HepG2 (cell line): ENCODE results near the gene PPM1E. TPM values are rescaled to one million over a fixed set of nuclear protein-coding genes. Genes with fewer than 3 reads are reported as not detected.

ENCODE experiments used
- ATAC-seq: fragments of 200-7000 bp; cut with Tn5 transposase; 3 replicates; pipeline ENCODE4 v1.9.1; 2020; ENCODE audit warnings: mild to moderate bottlenecking, moderate library complexity
- BruUV-seq: library from RNA; stranded (reverse); fragments of 400-500 nt; replicated peaks from 2 replicates; lab custom pipeline; 2021; lab: Mats Ljungman, UMichigan
- CTCF ChIA-PET: fragments of 300-600 bp; formaldehyde crosslinking; extraction: SDS; loops from one replicate; lab custom pipeline; 2021; ENCODE audit warnings: low total read pairs, inconsistent platforms, low intra/inter-chr PET ratio; lab: Yijun Ruan, JAX
- POLR2A ChIA-PET: fragments of 350-600 bp; sonication (Branson Sonifier 250); formaldehyde crosslinking; loops from one replicate; lab custom pipeline; 2020; ENCODE audit warnings: antibody characterized with exemption, inconsistent platforms; lab: Yijun Ruan, JAX
- DNase-seq: peaks from one replicate; pipeline ENCODE4 v3.0.0-alpha.2; 2015; ENCODE audit warnings: low spot score
- FAIRE-seq: peaks from 3 replicates; lab custom pipeline; 2011; peaks lifted over from hg19 to GRCh38; lab: Jason Lieb, UNC
- H2AFZ ChIP-seq: one replicate; pipeline ENCODE4 v1.6.1; 2011; ENCODE audit warnings: low read length, inconsistent platforms
- H3K27ac ChIP-seq: fragments of 300-600 bp; 3 replicates; pipeline ENCODE4 v1.8.0; 2011; ENCODE audit warnings: mixed run types, mild to moderate bottlenecking, mixed read lengths, low read length, inconsistent platforms; ENCODE audit not compliant: insufficient read depth; ENCODE audit errors: extremely low read length
- H3K27me3 ChIP-seq, 2 experiments: fragments of 200-600 bp in 1 of 2; 2 replicates in 1 of 2; 3 replicates in 1 of 2; pipeline versions ENCODE4 v1.6.0 to v1.8.0; 2011; ENCODE audit warnings: low read length in 2 of 2, mild to moderate bottlenecking in 2 of 2, moderate library complexity in 2 of 2, inconsistent platforms in 1 of 2; ENCODE audit not compliant: insufficient read depth in 2 of 2, control insufficient read depth in 1 of 2
- H3K36me3 ChIP-seq, 2 experiments: fragments of 200-600 bp in 1 of 2; replicated peaks in 1 of 2; 2 replicates in 1 of 2; 3 replicates in 1 of 2; pipeline versions ENCODE4 v1.5.1 to v1.8.0; 2011; ENCODE audit warnings: low read length in 2 of 2, inconsistent platforms in 1 of 2; ENCODE audit not compliant: insufficient read depth in 2 of 2, control insufficient read depth in 1 of 2
- H3K4me1 ChIP-seq: 2 replicates; pipeline ENCODE4 v1.5.1; 2012; ENCODE audit warnings: low read length, inconsistent platforms; ENCODE audit not compliant: insufficient read depth
- H3K4me2 ChIP-seq: 2 replicates; pipeline ENCODE4 v1.6.0; 2011; ENCODE audit warnings: low read depth, low read length, inconsistent platforms
- H3K4me3 ChIP-seq, 3 experiments: fragments of 200-600 bp in 1 of 3; sonication (generic), shearing (Covaris generic) in 1 of 3; replicated peaks in 1 of 3; 2 replicates each; pipeline ENCODE4 v1.5.1; 2011 to 2016; ENCODE audit warnings: low read length in 3 of 3, inconsistent platforms in 2 of 3, low read depth in 2 of 3, mild to moderate bottlenecking in 2 of 3, control low read depth in 1 of 3, mixed read lengths in 1 of 3; ENCODE audit not compliant: insufficient read depth in 1 of 3
- H3K79me2 ChIP-seq: one replicate; pipeline ENCODE4 v1.6.1; 2011; ENCODE audit warnings: low read length, inconsistent platforms; ENCODE audit not compliant: insufficient read depth
- H3K9ac ChIP-seq: 2 replicates; pipeline ENCODE4 v1.6.0; 2011; ENCODE audit warnings: mild to moderate bottlenecking, low read depth, low read length, inconsistent platforms; ENCODE audit not compliant: insufficient read depth
- H3K9me3 ChIP-seq: 2 replicates; pipeline ENCODE4 v1.5.1; 2012; ENCODE audit warnings: mild to moderate bottlenecking, low read length
- H4K20me1 ChIP-seq: 2 replicates; pipeline ENCODE4 v1.6.0; 2011; ENCODE audit warnings: inconsistent platforms, mild to moderate bottlenecking, low read length, moderate library complexity; ENCODE audit not compliant: insufficient read depth
- EZH2 ChIP-seq: conservative IDR thresholded peaks from 2 replicates; pipeline ENCODE4 v1.6.1; 2012; ENCODE audit warnings: mild to moderate bottlenecking, low read depth, low read length, moderate library complexity
- XRCC5 ChIP-seq: fragments of 200-400 bp; formaldehyde crosslinking; optimal IDR thresholded peaks from 2 replicates; pipeline ENCODE3; 2017; ENCODE audit warnings: mild to moderate bottlenecking, low read length
- ZBTB39 ChIP-seq: sonication (generic); formaldehyde crosslinking; IDR thresholded peaks from 2 replicates; pipeline ENCODE4 v1.5.0; 2020; ENCODE audit warnings: missing genetic modification reagents
- ZNF160 ChIP-seq: sonication (generic); formaldehyde crosslinking; IDR thresholded peaks from 2 replicates; pipeline ENCODE4 v1.8.0; 2022; ENCODE audit warnings: mild to moderate bottlenecking, inconsistent platforms, missing genetic modification reagents
- ZNF281 ChIP-seq: sonication (generic); formaldehyde crosslinking; IDR thresholded peaks from 2 replicates; pipeline ENCODE4 v1.4.0; 2020; ENCODE audit warnings: missing genetic modification reagents, borderline replicate concordance
- ZNF607 ChIP-seq: sonication (generic); formaldehyde crosslinking; IDR thresholded peaks from 2 replicates; pipeline ENCODE4 v1.5.1; 2020; ENCODE audit warnings: missing genetic modification reagents, mild to moderate bottlenecking, borderline replicate concordance
- ZSCAN12 ChIP-seq: sonication (generic); formaldehyde crosslinking; IDR thresholded peaks from 2 replicates; pipeline ENCODE4 v1.9.0; 2021; ENCODE audit warnings: mild to moderate bottlenecking, missing genetic modification reagents
- WGBS: methylation state at CpG from one replicate; pipeline ENCODE4 v1.1.6; 2017; ENCODE audit warnings: low lambda C conversion rate; 5-methylcytosine and 5-hydroxymethylcytosine counted together
- in situ Hi-C: cut with HindIII; loops from 2 replicates; pipeline ENCODE4 v1.10.0; 2017; ENCODE audit warnings: low pct_unique_long_range_greater_than_20kb; ENCODE audit not compliant: extremely low pct_ligation_motif_present
- intact Hi-C: fragments of 100-400 bp; cut with micrococcal nuclease; formaldehyde crosslinking; loops from one replicate; pipeline ENCODE4 v1.10.0; 2022; ENCODE audit not compliant: unreplicated experiment
- polyA plus RNA-seq, 8 experiments: library from polyadenylated mRNA; depleted of rRNA in 3 of 8; stranded (reverse) in 7 of 8; unstranded in 1 of 8; fragments of >200 nt; fragmentation: Illumina TruSeq in 4 of 8; extraction: Trizol in 4 of 8; gene quantifications; 2 replicates each; pipeline versions ENCODE4 v1.2.1 to v1.2.3, GENCODE V29; 2011 to 2016; ENCODE audit warnings: low read depth in 4 of 8, missing spikeins in 1 of 8, mixed read lengths in 1 of 8; ENCODE audit not compliant: insufficient read depth in 1 of 8
- total RNA-seq, 5 experiments: library from RNA; depleted of rRNA; stranded (reverse); fragments of >200 nt; fragmentation: Illumina TruSeq; extraction: Trizol; gene quantifications; 2 replicates each; pipeline ENCODE4 v1.2.3, GENCODE V29; 2016; ENCODE audit warnings: low read depth in 1 of 5

The PPM1E gene
- total and polyA plus RNA-seq, 2 of the 13 experiments (the other 11 are each of a cell fraction or from before 2014, with no cell fraction given), result 0.15 TPM; not detected in 1

- no peak overlapping the region for H3K27ac ChIP-seq
- H4K20me1 ChIP-seq, result no peaks in the 10 kb centered on the region
- 96% methylated on average over 3 of the region's 3 CpGs for WGBS
- no peaks in the 10 kb centered on the region for H3K27me3 ChIP-seq
- H3K79me2 ChIP-seq, result no peaks in the 10 kb centered on the region
- H3K4me3 ChIP-seq, result no peak overlapping the region
- FAIRE-seq, result no peak
- intact Hi-C loops, result no loop called here
- CTCF ChIA-PET, result no interaction called here
- no peaks in the 10 kb centered on the region for H3K36me3 ChIP-seq
- no peak for DNase-seq
- no peak overlapping the region for H3K4me2 ChIP-seq
- no peak overlapping the region for H2AFZ ChIP-seq
- no peaks in the 10 kb centered on the region for H3K9me3 ChIP-seq
- BruUV-seq, result no TSS peak
- no peak for TF ChIP-seq ZNF160 (CRISPR knock-in tag)
- TF ChIP-seq ZNF607, result no peak
- no peak for TF ChIP-seq ZNF281 (CRISPR knock-in tag)
- no peak for TF ChIP-seq ZBTB39 (CRISPR knock-in tag)
- TF ChIP-seq ZSCAN12 (CRISPR knock-in tag), result no peak
- no peak for TF ChIP-seq EZH2
- TF ChIP-seq XRCC5, result no peak
- TF ChIP-seq, all 625 proteins: peak for 0
- no peak overlapping the region for H3K9ac ChIP-seq
- ATAC-seq, result no peak
- no peaks in the 10 kb centered on the region for H3K4me1 ChIP-seq
- POLR2A ChIA-PET, result no interaction called here
- in situ Hi-C loops, result no loop called here
Observed at GRCh38 chr17:58734040-58734439, 21.6 kb upstream of the PPM1E start.
